Colonic mucosa (tissue), 4 donors: Measurements from ENCODE around the gene KRT6B. TPM values are rescaled to one million over a fixed set of nuclear protein-coding genes. Genes with fewer than 3 reads are reported as not detected.
"Not testable (repeated sequence)": the region's sequence is repeated elsewhere in the genome, so short reads cannot be mapped to it uniquely, and the experiment has no call there.

Experiments used
- DNase-seq: peaks from one replicate; pipeline ENCODE4 v3.0.0-alpha.2; 2020
- H3K27ac ChIP-seq: fragments of 200-600 bp; one replicate; pipeline ENCODE4 v1.8.0; 2021
- H3K27me3 ChIP-seq: fragments of 200-600 bp; one replicate; pipeline ENCODE4 v1.8.0; 2021
- H3K36me3 ChIP-seq: fragments of 200-600 bp; one replicate; pipeline ENCODE4 v1.8.0; 2021
- H3K4me1 ChIP-seq: fragments of 200-600 bp; one replicate; pipeline ENCODE4 v1.8.0; 2021; ENCODE audit warnings: mild to moderate bottlenecking
- H3K4me3 ChIP-seq: fragments of 200-600 bp; one replicate; pipeline ENCODE4 v1.8.0; 2021
- H3K9ac ChIP-seq, 2 donors: one replicate each; pipeline ENCODE4 v1.7.0; 2013; ENCODE audit warnings: control low read depth in 2 of 2, low read depth in 2 of 2, low read length in 2 of 2
- H3K9me3 ChIP-seq: fragments of 200-600 bp; one replicate; pipeline ENCODE4 v1.8.0; 2021
- CTCF ChIP-seq: fragments of 200-600 bp; IDR thresholded peaks from one replicate; pipeline ENCODE4 v1.8.0; 2022; ENCODE audit warnings: antibody characterized with exemption, mild to moderate bottlenecking
- intact Hi-C: fragments of 100-400 bp; cut with DNase I; formaldehyde crosslinking; loops from one replicate; pipeline ENCODE4 v1.14.1; 2022
- total RNA-seq, 2 donors: library from RNA; stranded (reverse); fragmentation: NEBNext Ultra II Directional in 1 of 2; extraction: Animal tissue kit (Norgen Biotek cat#: 25700) in 1 of 2; gene quantifications; one replicate each; pipeline ENCODE4 v1.2.1, GENCODE V29; 2021
- donor health status: healthy.
- donor health status: DM: no; HTN: no; CAD: no.
- donor health status: DM: no; HTN: no; CAD: no.

The KRT6B gene
- total RNA-seq: 1 to 10 TPM in 1 of 2 donors, under 1 TPM in 1; 0.13 to 1.4 TPM

GRCh38 chr12:52452101-52452500 lies at the start of gene KRT6B:
Gene KRT6B, minus strand, starts transcription at chr12:52452146. Its CDS starts 68 bp downstream, at chr12:52452078.
- intact Hi-C loops: no loop called here
- Histone ChIP-seq H3K4me1 (no peaks in the 10 kb centered on the region), H3K36me3 (no peaks in the 10 kb centered on the region), H3K27ac (no peak within 1 kb of the TSS), H3K27me3 (no peaks in the 10 kb centered on the region), H3K4me3 (no peak within 1 kb of the TSS), H3K9ac (no peak within 1 kb of the TSS), H3K9me3 (no peaks in the 10 kb centered on the region)
- TF ChIP-seq CTCF: no peak
- no peak for DNase-seq

GRCh38 chr12:52501490-52501889 lies 49.5 kb upstream of the KRT6B start:
- H3K36me3 ChIP-seq: no peaks in the 10 kb centered on the region
- H3K4me1 ChIP-seq: no peaks in the 10 kb centered on the region
- no peak for DNase-seq
- intact Hi-C loops: no loop called here
- no peak overlapping the region for H3K9ac ChIP-seq
- TF ChIP-seq CTCF: no peak
- no peaks in the 10 kb centered on the region for H3K27me3 ChIP-seq
- no peaks in the 10 kb centered on the region for H3K9me3 ChIP-seq
- no peak overlapping the region for H3K27ac ChIP-seq
- H3K4me3 ChIP-seq: no peak overlapping the region

GRCh38 chr12:52500574-52500973 lies 48.6 kb upstream of the KRT6B start:
- H3K27me3 ChIP-seq, H3K9ac ChIP-seq, DNase-seq, H3K4me1 ChIP-seq, H3K36me3 ChIP-seq, H3K4me3 ChIP-seq, H3K27ac ChIP-seq, H3K9me3 ChIP-seq, intact Hi-C loops: not testable (repeated sequence)

- Histone ChIP-seq H3K9me3 (no peaks in the 10 kb centered on the region), H3K9ac (no peak overlapping the region), H3K4me1 (no peaks in the 10 kb centered on the region), H3K27ac (no peak overlapping the region), H3K27me3 (no peaks in the 10 kb centered on the region), H3K4me3 (no peak overlapping the region), H3K36me3 (no peaks in the 10 kb centered on the region)
- intact Hi-C loops: no loop called here
- no peak for DNase-seq
- no peak for TF ChIP-seq CTCF
Observed at GRCh38 chr12:52499806-52500560, 48.0 kb upstream of the KRT6B start.

GRCh38 chr12:52498946-52499345 lies 47.0 kb upstream of the KRT6B start:
- Histone ChIP-seq H3K36me3 (no peaks in the 10 kb centered on the region), H3K9ac (no peak overlapping the region), H3K27ac (no peak overlapping the region), H3K4me3 (no peak overlapping the region), H3K27me3 (no peaks in the 10 kb centered on the region), H3K9me3 (no peaks in the 10 kb centered on the region), H3K4me1 (no peaks in the 10 kb centered on the region)
- DNase-seq: no peak
- intact Hi-C loops: no loop called here
- TF ChIP-seq CTCF: no peak

- intact Hi-C loops: no loop called here
- no peak overlapping the region for H3K9ac ChIP-seq
- H3K9me3 ChIP-seq: no peaks in the 10 kb centered on the region
- no peak overlapping the region for H3K27ac ChIP-seq
- no peak for DNase-seq
- no peak overlapping the region for H3K4me3 ChIP-seq
- no peaks in the 10 kb centered on the region for H3K36me3 ChIP-seq
- TF ChIP-seq CTCF: no peak
- no peaks in the 10 kb centered on the region for H3K4me1 ChIP-seq
- no peaks in the 10 kb centered on the region for H3K27me3 ChIP-seq
Observed at GRCh38 chr12:52497975-52498374, 46.0 kb upstream of the KRT6B start.
